ENCODE measurements around the gene RAB4A. TPM values are rescaled to one million over a fixed set of nuclear protein-coding genes. Genes with fewer than 3 reads are reported as not detected.

Gene RAB4A
- total RNA-seq, 4 donors from 2014 or later, result 22.1 to 36.7 (median 23.4) TPM

DNA sequence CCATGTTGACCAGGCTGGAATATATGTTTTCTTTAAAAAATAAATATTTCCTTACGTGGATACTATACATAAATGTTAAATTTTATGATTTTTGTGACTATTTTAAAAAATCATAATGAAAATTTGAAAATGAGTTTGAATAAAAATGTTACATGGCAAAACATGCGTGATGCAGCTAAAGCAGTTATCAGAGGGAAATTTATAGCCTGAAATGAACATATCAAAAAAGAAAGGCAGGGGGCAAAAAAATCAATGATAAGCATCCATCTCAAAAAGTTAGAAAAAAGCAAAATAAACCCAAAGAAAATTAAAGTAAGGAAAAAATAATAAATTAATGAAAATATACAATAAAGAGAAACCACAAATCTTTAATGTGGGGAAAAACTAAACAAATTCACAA, 63.4 kb downstream of the RAB4A start:
- H3K27me3 ChIP-seq, result no peaks in the 10 kb centered on the region
- H3K4me3 ChIP-seq, result no peak overlapping the region
- H3K36me3 ChIP-seq, result no peaks in the 10 kb centered on the region
- no peak overlapping the region for H3K27ac ChIP-seq
- no peaks in the 10 kb centered on the region for H3K9me3 ChIP-seq
- H3K4me1 ChIP-seq, result no peaks in the 10 kb centered on the region
- TF ChIP-seq, protein P1, sequence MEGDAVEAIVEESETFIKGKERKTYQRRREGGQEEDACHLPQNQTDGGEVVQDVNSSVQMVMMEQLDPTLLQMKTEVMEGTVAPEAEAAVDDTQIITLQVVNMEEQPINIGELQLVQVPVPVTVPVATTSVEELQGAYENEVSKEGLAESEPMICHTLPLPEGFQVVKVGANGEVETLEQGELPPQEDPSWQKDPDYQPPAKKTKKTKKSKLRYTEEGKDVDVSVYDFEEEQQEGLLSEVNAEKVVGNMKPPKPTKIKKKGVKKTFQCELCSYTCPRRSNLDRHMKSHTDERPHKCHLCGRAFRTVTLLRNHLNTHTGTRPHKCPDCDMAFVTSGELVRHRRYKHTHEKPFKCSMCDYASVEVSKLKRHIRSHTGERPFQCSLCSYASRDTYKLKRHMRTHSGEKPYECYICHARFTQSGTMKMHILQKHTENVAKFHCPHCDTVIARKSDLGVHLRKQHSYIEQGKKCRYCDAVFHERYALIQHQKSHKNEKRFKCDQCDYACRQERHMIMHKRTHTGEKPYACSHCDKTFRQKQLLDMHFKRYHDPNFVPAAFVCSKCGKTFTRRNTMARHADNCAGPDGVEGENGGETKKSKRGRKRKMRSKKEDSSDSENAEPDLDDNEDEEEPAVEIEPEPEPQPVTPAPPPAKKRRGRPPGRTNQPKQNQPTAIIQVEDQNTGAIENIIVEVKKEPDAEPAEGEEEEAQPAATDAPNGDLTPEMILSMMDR (IDR thresholded peaks at IDR 0.05), result no peak
- no peak for TF ChIP-seq POLR2A (IDR thresholded peaks at IDR 0.05)
- no peak for DNase-seq

DNA sequence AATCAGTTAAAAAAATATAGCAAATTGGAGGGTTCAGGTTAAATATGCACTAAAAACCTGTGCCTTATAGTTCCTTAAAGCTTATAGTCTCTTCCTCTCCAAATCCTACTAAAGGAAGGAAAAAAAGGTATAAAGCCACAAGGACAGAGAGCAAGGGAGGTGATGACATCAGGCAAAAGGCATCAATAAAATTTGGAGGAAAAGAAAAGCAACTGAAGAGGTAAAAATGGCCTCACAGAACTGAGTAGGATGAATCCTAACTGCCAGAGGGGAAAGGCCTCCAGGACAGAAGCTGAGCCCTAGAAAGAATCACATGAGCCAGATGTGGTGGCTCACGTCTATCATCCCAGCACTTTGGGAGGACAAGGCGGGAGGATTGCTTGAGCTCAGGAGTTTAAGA, 63.8 kb downstream of the RAB4A start:
- Histone ChIP-seq H3K4me1 (no peaks in the 10 kb centered on the region), H3K27ac (no peak overlapping the region), H3K4me3 (no peak overlapping the region), H3K9me3 (no peaks in the 10 kb centered on the region), H3K36me3 (no peaks in the 10 kb centered on the region), H3K27me3 (no peaks in the 10 kb centered on the region)
- DNase-seq, result no peak
- no peak for TF ChIP-seq POLR2A (IDR thresholded peaks at IDR 0.05)
- TF ChIP-seq, protein P1 (IDR thresholded peaks at IDR 0.05), result no peak

DNA sequence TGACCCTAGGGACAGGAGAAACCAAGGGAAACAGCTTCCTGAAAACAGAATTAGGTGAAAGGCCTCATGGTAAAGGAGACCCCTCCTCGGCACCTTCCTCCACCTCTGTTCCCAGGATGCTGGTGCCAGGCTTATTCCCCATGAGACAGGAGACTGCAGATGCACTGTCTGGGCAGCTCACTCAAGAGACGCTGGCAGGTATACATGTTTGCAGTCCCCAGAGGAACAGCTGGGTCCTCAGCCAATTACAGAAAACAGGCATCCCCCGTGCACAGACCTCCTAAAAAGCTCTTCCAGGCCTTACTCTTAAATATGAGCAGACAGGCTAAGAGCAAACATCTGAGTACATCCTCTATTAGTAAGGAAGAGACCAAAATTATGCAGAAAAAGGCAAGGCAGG, 65.4 kb downstream of the RAB4A start:
- TF ChIP-seq POLR2A (IDR thresholded peaks at IDR 0.05), result no peak
- TF ChIP-seq, protein P1 (IDR thresholded peaks at IDR 0.05), result no peak
- H3K27me3 ChIP-seq, result no peaks in the 10 kb centered on the region
- no peaks in the 10 kb centered on the region for H3K36me3 ChIP-seq
- H3K4me1 ChIP-seq, result peaks cover 0 to 8% (median 2%) of the 10 kb centered on the region in 4 donors
- no peak for DNase-seq
- no peak overlapping the region for H3K4me3 ChIP-seq
- no peak overlapping the region for H3K27ac ChIP-seq
- no peaks in the 10 kb centered on the region for H3K9me3 ChIP-seq

DNA sequence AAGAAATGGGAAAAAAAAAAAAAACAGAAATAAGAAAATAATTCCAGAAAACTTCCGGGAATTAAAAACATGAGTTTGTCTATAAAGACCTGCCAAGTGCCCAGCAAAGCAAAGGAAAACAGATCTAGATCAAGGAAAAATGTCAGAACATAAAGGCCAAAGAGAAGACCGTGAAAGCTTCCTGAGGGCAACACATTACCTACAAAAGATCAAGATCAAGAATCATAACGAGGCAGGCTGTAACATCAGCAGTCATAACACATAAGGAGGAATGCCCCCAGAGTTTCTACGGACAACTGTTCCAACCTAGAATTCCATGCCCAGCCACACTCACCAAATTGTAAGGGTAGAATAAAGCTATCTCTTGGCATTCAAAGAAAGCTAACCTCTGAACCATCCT, 68.2 kb downstream of the RAB4A start:
- no peak for TF ChIP-seq POLR2A (IDR thresholded peaks at IDR 0.05)
- TF ChIP-seq, protein P1 (IDR thresholded peaks at IDR 0.05), result no peak
- no peak overlapping the region for H3K27ac ChIP-seq
- DNase-seq, result no peak
- H3K4me3 ChIP-seq, result no peak overlapping the region
- no peaks in the 10 kb centered on the region for H3K36me3 ChIP-seq
- H3K27me3 ChIP-seq, result no peaks in the 10 kb centered on the region
- H3K4me1 ChIP-seq, result peaks cover 0 to 11% (median 2%) of the 10 kb centered on the region in 4 donors
- peaks cover 0 to 5% (median 0%) of the 10 kb centered on the region in 4 donors for H3K9me3 ChIP-seq

DNA sequence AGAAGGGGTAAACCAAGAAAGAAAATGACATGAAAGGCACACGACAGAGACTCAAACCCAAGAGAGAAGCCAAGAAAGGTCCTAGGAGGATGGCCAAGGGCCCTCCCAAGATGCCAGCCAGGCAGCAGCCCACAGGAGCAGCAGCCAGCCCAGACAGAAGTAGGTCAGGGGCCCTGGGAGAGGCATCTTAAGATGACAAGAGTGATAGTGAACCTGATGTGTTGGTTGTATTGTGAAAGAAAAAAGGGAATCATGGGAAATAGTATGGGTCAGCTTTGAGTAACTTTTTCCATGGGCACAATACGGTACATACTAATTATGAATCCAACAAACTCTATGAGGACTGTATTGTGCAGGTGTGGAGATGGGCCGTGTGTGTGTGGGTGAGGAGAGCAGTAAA, 68.6 kb downstream of the RAB4A start:
- TF ChIP-seq POLR2A (IDR thresholded peaks at IDR 0.05), result no peak
- TF ChIP-seq, protein P1 (IDR thresholded peaks at IDR 0.05), result no peak
- no peaks in the 10 kb centered on the region for H3K36me3 ChIP-seq
- peaks cover 0 to 11% (median 2%) of the 10 kb centered on the region in 4 donors for H3K4me1 ChIP-seq
- H3K4me3 ChIP-seq, result no peak overlapping the region
- no peaks in the 10 kb centered on the region for H3K27me3 ChIP-seq
- no peak for DNase-seq
- peaks cover 0 to 5% (median 0%) of the 10 kb centered on the region in 4 donors for H3K9me3 ChIP-seq
- H3K27ac ChIP-seq, result no peak overlapping the region

DNA sequence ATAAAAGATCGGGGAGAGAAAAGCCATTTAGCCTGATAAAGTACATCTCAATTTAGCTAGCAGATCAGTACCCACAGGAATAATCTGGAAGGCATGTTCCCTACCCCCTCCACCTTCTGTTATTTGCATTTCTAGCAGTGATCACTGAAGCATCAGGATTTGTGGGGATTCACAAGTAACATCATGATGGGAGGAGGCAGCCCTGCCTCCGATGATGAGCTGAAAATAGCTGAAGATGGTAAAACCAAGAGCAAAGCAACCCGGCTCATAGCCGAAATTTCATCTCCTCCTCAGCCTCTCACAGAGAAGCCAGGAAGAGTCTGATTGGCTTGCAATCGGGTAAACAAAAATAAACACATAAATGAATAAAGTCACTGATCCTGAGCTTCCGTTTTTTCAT, 69.6 kb downstream of the RAB4A start:
- no peak for DNase-seq
- H3K4me1 ChIP-seq, result peaks cover 0 to 11% (median 2%) of the 10 kb centered on the region in 4 donors
- peaks cover 0 to 5% (median 0%) of the 10 kb centered on the region in 4 donors for H3K9me3 ChIP-seq
- H3K27me3 ChIP-seq, result no peaks in the 10 kb centered on the region
- TF ChIP-seq POLR2A (IDR thresholded peaks at IDR 0.05), result no peak
- TF ChIP-seq, protein P1 (IDR thresholded peaks at IDR 0.05), result no peak
- H3K4me3 ChIP-seq, result no peak overlapping the region
- no peaks in the 10 kb centered on the region for H3K36me3 ChIP-seq
- H3K27ac ChIP-seq, result no peak overlapping the region

Data from Peyer's patch (tissue), 4 donors.